HepG2 (cell line): ENCODE measurements around the gene THEM5. TPM values are rescaled to one million over a fixed set of nuclear protein-coding genes. Genes with fewer than 3 reads are reported as not detected.

Experiments
- ARID5B ChIP-seq: IDR thresholded peaks from 2 replicates; pipeline ENCODE4 v1.4.0; 2020; ENCODE audit warnings: mild to moderate bottlenecking, missing genetic modification reagents
- PHF21A ChIP-seq: sonication (generic); formaldehyde crosslinking; IDR thresholded peaks from 2 replicates; pipeline ENCODE4 v1.5.0; 2020; ENCODE audit warnings: mild to moderate bottlenecking, missing genetic modification reagents
- SKI ChIP-seq: fragments of 450-650 bp; IDR thresholded peaks from one replicate; pipeline ENCODE4 v1.6.1; 2018; ENCODE audit warnings: mild to moderate bottlenecking; ENCODE audit not compliant: partially characterized antibody
- SNAI1 ChIP-seq: sonication (generic); formaldehyde crosslinking; IDR thresholded peaks from 2 replicates; pipeline ENCODE4 v1.5.0; 2020; ENCODE audit warnings: mild to moderate bottlenecking, missing genetic modification reagents, borderline replicate concordance
- STAT6 ChIP-seq: sonication (generic); formaldehyde crosslinking; IDR thresholded peaks from 2 replicates; pipeline ENCODE4 v1.4.0; 2020; ENCODE audit warnings: missing genetic modification reagents, mild to moderate bottlenecking, borderline replicate concordance
- ZFYVE20 ChIP-seq: sonication (generic); formaldehyde crosslinking; IDR thresholded peaks from 2 replicates; pipeline ENCODE4 v1.8.0; 2023; ENCODE audit warnings: low read depth, mild to moderate bottlenecking, moderate library complexity, missing genetic modification reagents, borderline replicate concordance
- ZNF121 ChIP-seq: sonication (generic); formaldehyde crosslinking; IDR thresholded peaks from 2 replicates; pipeline ENCODE4 v1.5.0; 2020; ENCODE audit warnings: mild to moderate bottlenecking, missing genetic modification reagents
- polyA plus RNA-seq, 8 experiments: library from polyadenylated mRNA; depleted of rRNA in 3 of 8; stranded (reverse) in 7 of 8; unstranded in 1 of 8; fragments of >200 nt; fragmentation: Illumina TruSeq in 4 of 8; extraction: Trizol in 4 of 8; gene quantifications; 2 replicates each; pipeline versions ENCODE4 v1.2.1 to v1.2.3, GENCODE V29; 2011 to 2016; ENCODE audit warnings: low read depth in 4 of 8, missing spikeins in 1 of 8, mixed read lengths in 1 of 8; ENCODE audit not compliant: insufficient read depth in 1 of 8
- total RNA-seq, 5 experiments: library from RNA; depleted of rRNA; stranded (reverse); fragments of >200 nt; fragmentation: Illumina TruSeq; extraction: Trizol; gene quantifications; 2 replicates each; pipeline ENCODE4 v1.2.3, GENCODE V29; 2016; ENCODE audit warnings: low read depth in 1 of 5

THEM5 gene
- total and polyA plus RNA-seq, 2 of the 13 experiments (the other 11 are each of a cell fraction or from before 2014, with no cell fraction given), result not detected

GRCh38 chr1:151799179-151800022 lies 54.1 kb downstream of the THEM5 start (continued):
- TF ChIP-seq STAT6 (CRISPR knock-in tag) (no peak), SNAI1 (CRISPR knock-in tag) (no peak), ARID5B (CRISPR knock-in tag) (no peak), ZFYVE20 (no peak), SKI (no peak), ZNF121 (no peak), PHF21A (CRISPR knock-in tag) (no peak)
- TF ChIP-seq, all 625 proteins: peak for 0
